ENCODE measurements around the gene PPP1R16B. TPM values are rescaled to one million over a fixed set of nuclear protein-coding genes. Genes with fewer than 3 reads are reported as not detected.

Gene PPP1R16B
- total RNA-seq, 2 experiments from 2014 or later: 63.6 to 67.4 TPM

GRCh38 chr20:38926934-38927616 is 121.6 kb downstream of the PPP1R16B start:
- peak overlapping the region; percentile 88 for H3K4me3 Mint-ChIP-seq
- ChIA-PET POLR2A (no interaction called here), CTCF (interaction anchor here (1.0 to 5.1 kb wide), 9 partner anchors 10 to 184 kb away, joined by 3 to 41 read pairs (median 4); no protein-coding TSS in a partner anchor)
- no peaks in the 10 kb centered on the region for H3K9me3 Mint-ChIP-seq
- no peaks in the 10 kb centered on the region for H3K27me3 Mint-ChIP-seq
- no peak for DNase-seq
- peaks cover 51% of the 10 kb centered on the region for H3K4me1 Mint-ChIP-seq
- peak overlapping the region; percentile 88 for H3K27ac Mint-ChIP-seq
- H3K36me3 Mint-ChIP-seq (ENCODE audit: low read depth): peaks cover 23% of the 10 kb centered on the region

- Mint-ChIP-seq H3K27ac (peak overlapping the region; percentile 83), H3K27me3 (no peaks in the 10 kb centered on the region), H3K9me3 (no peaks in the 10 kb centered on the region), H3K4me3 (peak overlapping the region; percentile 88), H3K36me3 (ENCODE audit: low read depth) (peaks cover 22% of the 10 kb centered on the region), H3K4me1 (peaks cover 56% of the 10 kb centered on the region)
- ChIA-PET CTCF (interaction anchor here (1.0 to 5.1 kb wide), 3 partner anchors 11 to 123 kb away, joined by 3 to 41 read pairs (median 4); partner anchors contain the start of gene PPP1R16B), POLR2A (no interaction called here)
- DNase-seq: peak; percentile 24
Observed at GRCh38 chr20:38927902-38928578, 122.5 kb downstream of the PPP1R16B start.

- no peak for DNase-seq
- peaks cover 24% of the 10 kb centered on the region for H3K36me3 Mint-ChIP-seq (ENCODE audit: low read depth)
- H3K27ac Mint-ChIP-seq: peak overlapping the region; percentile 64
- ChIA-PET CTCF (interaction anchor here (0.9 to 5.1 kb wide), 4 partner anchors 9 to 119 kb away, joined by 3 to 41 read pairs (median 3); no protein-coding TSS in a partner anchor), POLR2A (no interaction called here)
- peaks cover 54% of the 10 kb centered on the region for H3K4me1 Mint-ChIP-seq
- no peak overlapping the region for H3K4me3 Mint-ChIP-seq
- H3K27me3 Mint-ChIP-seq: no peaks in the 10 kb centered on the region
- H3K9me3 Mint-ChIP-seq: no peaks in the 10 kb centered on the region
Observed at GRCh38 chr20:38930242-38930569, 124.7 kb downstream of the PPP1R16B start.

- DNase-seq: no peak
- Mint-ChIP-seq H3K4me3 (no peak overlapping the region), H3K9me3 (no peaks in the 10 kb centered on the region), H3K36me3 (ENCODE audit: low read depth) (peaks cover 31% of the 10 kb centered on the region), H3K4me1 (peaks cover 55% of the 10 kb centered on the region), H3K27ac (no peak overlapping the region), H3K27me3 (no peaks in the 10 kb centered on the region)
- ChIA-PET POLR2A (no interaction called here), CTCF (no interaction called here)
Observed at GRCh38 chr20:38931984-38932383, 126.5 kb downstream of the PPP1R16B start.

GRCh38 chr20:38932457-38933120 is 127.1 kb downstream of the PPP1R16B start:
- H3K9me3 Mint-ChIP-seq: no peaks in the 10 kb centered on the region
- CTCF ChIA-PET: no interaction called here
- POLR2A ChIA-PET: no interaction called here
- no peak overlapping the region for H3K27ac Mint-ChIP-seq
- H3K4me3 Mint-ChIP-seq: no peak overlapping the region
- peaks cover 32% of the 10 kb centered on the region for H3K36me3 Mint-ChIP-seq (ENCODE audit: low read depth)
- H3K27me3 Mint-ChIP-seq: no peaks in the 10 kb centered on the region
- peaks cover 53% of the 10 kb centered on the region for H3K4me1 Mint-ChIP-seq
- no peak for DNase-seq

- no peak overlapping the region for H3K27ac Mint-ChIP-seq
- DNase-seq: no peak
- H3K36me3 Mint-ChIP-seq (ENCODE audit: low read depth): peaks cover 30% of the 10 kb centered on the region
- H3K4me3 Mint-ChIP-seq: no peak overlapping the region
- ChIA-PET POLR2A (no interaction called here), CTCF (interaction anchor here (0.5 to 1.4 kb wide), 5 partner anchors 8 to 29 kb away, joined by 3 to 5 read pairs (median 3); partner anchors contain the start of gene FAM83D)
- peaks cover 44% of the 10 kb centered on the region for H3K4me1 Mint-ChIP-seq
- H3K9me3 Mint-ChIP-seq: no peaks in the 10 kb centered on the region
- H3K27me3 Mint-ChIP-seq: no peaks in the 10 kb centered on the region
Observed at GRCh38 chr20:38934530-38934929, 129.0 kb downstream of the PPP1R16B start.

- Mint-ChIP-seq H3K9me3 (no peaks in the 10 kb centered on the region), H3K4me1 (peaks cover 37% of the 10 kb centered on the region), H3K36me3 (ENCODE audit: low read depth) (peaks cover 25% of the 10 kb centered on the region), H3K27ac (peak overlapping the region; percentile 57), H3K4me3 (no peak overlapping the region), H3K27me3 (no peaks in the 10 kb centered on the region)
- no peak for DNase-seq
- ChIA-PET CTCF (no interaction called here), POLR2A (no interaction called here)
Observed at GRCh38 chr20:38935285-38935684, 129.8 kb downstream of the PPP1R16B start.

- CTCF ChIA-PET: no interaction called here
- Mint-ChIP-seq H3K27ac (peak overlapping the region; percentile 50), H3K27me3 (no peaks in the 10 kb centered on the region)
Observed at GRCh38 chr20:38935967-38936407, 130.5 kb downstream of the PPP1R16B start.

GRCh38 chr20:38937000-38937399 is 131.5 kb downstream of the PPP1R16B start:
- Mint-ChIP-seq H3K4me1 (peaks cover 23% of the 10 kb centered on the region), H3K9me3 (no peaks in the 10 kb centered on the region), H3K27me3 (no peaks in the 10 kb centered on the region), H3K4me3 (no peak overlapping the region), H3K36me3 (ENCODE audit: low read depth) (peaks cover 35% of the 10 kb centered on the region), H3K27ac (no peak overlapping the region)
- no peak for DNase-seq
- CTCF ChIA-PET: interaction anchor here (0.6 to 1.9 kb wide), 2 partner anchors 14 to 22 kb away, joined by 4 to 5 read pairs; no protein-coding TSS in a partner anchor
- POLR2A ChIA-PET: no interaction called here

More at GRCh38 chr20:38935967-38936407, 130.5 kb downstream of the PPP1R16B start:
- Mint-ChIP-seq H3K9me3 (no peaks in the 10 kb centered on the region), H3K36me3 (ENCODE audit: low read depth) (peaks cover 26% of the 10 kb centered on the region), H3K4me1 (peaks cover 32% of the 10 kb centered on the region), H3K4me3 (no peak overlapping the region)
- POLR2A ChIA-PET: interaction anchor here (0.7 kb wide), 1 partner anchor 101 kb away, joined by 3 read pairs; no protein-coding TSS in a partner anchor
- no peak for DNase-seq

GRCh38 chr20:38937978-38938473 is 132.5 kb downstream of the PPP1R16B start:
- Mint-ChIP-seq H3K4me1 (peaks cover 17% of the 10 kb centered on the region), H3K27ac (no peak overlapping the region), H3K4me3 (no peak overlapping the region), H3K27me3 (no peaks in the 10 kb centered on the region), H3K9me3 (no peaks in the 10 kb centered on the region), H3K36me3 (ENCODE audit: low read depth) (peaks cover 45% of the 10 kb centered on the region)
- DNase-seq: no peak
- POLR2A ChIA-PET: no interaction called here
- CTCF ChIA-PET: interaction anchor here (1.3 to 1.9 kb wide), 4 partner anchors 8 to 15 kb away, joined by 3 to 5 read pairs (median 4); no protein-coding TSS in a partner anchor

GRCh38 chr20:38939686-38940085 is 134.2 kb downstream of the PPP1R16B start:
- Mint-ChIP-seq H3K9me3 (no peaks in the 10 kb centered on the region), H3K4me1 (peaks cover 16% of the 10 kb centered on the region), H3K36me3 (ENCODE audit: low read depth) (peaks cover 49% of the 10 kb centered on the region), H3K4me3 (no peak overlapping the region), H3K27me3 (no peaks in the 10 kb centered on the region), H3K27ac (no peak overlapping the region)
- DNase-seq: no peak
- CTCF ChIA-PET: interaction anchor here (1.6 to 1.9 kb wide), 2 partner anchors 10 to 11 kb away, joined by 3 to 4 read pairs; no protein-coding TSS in a partner anchor
- POLR2A ChIA-PET: no interaction called here

GRCh38 chr20:38940644-38941043 is 135.1 kb downstream of the PPP1R16B start:
- Mint-ChIP-seq H3K4me3 (no peak overlapping the region), H3K36me3 (ENCODE audit: low read depth) (peaks cover 54% of the 10 kb centered on the region), H3K4me1 (peaks cover 11% of the 10 kb centered on the region), H3K27me3 (no peaks in the 10 kb centered on the region), H3K9me3 (no peaks in the 10 kb centered on the region), H3K27ac (peak overlapping the region; percentile 48)
- POLR2A ChIA-PET: no interaction called here
- DNase-seq: no peak
- CTCF ChIA-PET: interaction anchor here (1.2 kb wide), 1 partner anchor 108 kb away, joined by 3 read pairs; no protein-coding TSS in a partner anchor

Measured in activated CD4-positive, alpha-beta T cell treated with anti-CD3 and anti-CD28 coated beads, Interleukin-2, amount 10 ng/mL, durations not matched to agents 7 days and 5 days (primary cell).